ENCODE data around the gene SOCS1. TPM values are rescaled to one million over a fixed set of nuclear protein-coding genes. Genes with fewer than 3 reads are reported as not detected.

The SOCS1 gene
- total and polyA plus RNA-seq, 9 of the 15 experiments (the other 6 are each of a cell fraction or from before 2014, with no cell fraction given), result 0.04 to 7.5 (median 2.3) TPM

DNA sequence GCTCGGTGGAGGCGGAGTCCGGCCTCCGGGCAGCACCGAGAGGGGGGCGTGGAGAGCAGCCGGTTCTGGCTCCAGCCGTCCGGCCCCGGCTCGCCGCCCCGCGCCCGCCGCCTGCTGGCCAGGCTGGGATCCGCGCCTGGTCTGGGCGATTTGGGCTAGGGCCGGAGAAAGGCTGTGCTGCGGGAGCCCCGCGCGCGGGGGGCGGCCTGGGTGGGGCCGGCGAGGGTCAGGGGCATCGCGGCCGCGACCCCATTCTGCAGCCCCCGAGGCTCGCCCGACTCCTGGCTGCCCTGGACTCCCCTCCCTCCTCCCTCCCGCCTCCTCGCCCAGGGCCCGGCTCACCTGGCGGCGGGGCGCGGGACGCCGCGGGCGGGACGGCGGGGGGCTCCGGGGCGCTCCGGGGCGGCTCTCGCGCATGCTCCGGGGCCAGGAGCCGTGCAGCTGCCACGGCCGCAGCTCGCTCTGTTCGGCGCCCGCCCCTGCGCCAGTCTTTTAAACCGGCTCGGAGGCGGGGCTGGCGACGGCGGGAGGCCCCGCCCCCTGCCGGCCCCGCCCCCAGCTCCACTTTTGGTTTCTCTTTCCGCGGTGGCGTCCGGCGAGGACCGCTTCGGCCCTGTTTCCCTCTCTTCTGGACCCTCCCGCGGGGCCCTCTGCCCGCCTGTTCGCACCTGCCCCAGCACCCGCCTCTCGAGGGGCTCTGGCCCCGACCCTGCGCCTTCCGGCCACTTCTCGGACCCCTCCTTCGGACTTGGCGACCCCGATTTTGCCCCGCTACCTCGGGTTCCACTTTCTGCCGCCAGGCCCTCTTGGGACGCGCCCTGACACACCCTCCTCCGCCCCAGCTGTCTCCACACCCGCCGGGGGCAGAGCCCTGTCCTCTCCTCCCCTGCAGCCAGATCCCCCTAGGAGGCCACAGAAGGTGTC is at the start of gene SOCS1 (continued):
- TF ChIP-seq, protein P1, sequence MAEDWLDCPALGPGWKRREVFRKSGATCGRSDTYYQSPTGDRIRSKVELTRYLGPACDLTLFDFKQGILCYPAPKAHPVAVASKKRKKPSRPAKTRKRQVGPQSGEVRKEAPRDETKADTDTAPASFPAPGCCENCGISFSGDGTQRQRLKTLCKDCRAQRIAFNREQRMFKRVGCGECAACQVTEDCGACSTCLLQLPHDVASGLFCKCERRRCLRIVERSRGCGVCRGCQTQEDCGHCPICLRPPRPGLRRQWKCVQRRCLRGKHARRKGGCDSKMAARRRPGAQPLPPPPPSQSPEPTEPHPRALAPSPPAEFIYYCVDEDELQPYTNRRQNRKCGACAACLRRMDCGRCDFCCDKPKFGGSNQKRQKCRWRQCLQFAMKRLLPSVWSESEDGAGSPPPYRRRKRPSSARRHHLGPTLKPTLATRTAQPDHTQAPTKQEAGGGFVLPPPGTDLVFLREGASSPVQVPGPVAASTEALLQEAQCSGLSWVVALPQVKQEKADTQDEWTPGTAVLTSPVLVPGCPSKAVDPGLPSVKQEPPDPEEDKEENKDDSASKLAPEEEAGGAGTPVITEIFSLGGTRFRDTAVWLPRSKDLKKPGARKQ (CRISPR knock-in tag; IDR thresholded peaks at IDR 0.05), result no peak
- peak; percentile 67 for TF ChIP-seq DEAF1 (CRISPR knock-in tag; IDR thresholded peaks at IDR 0.05)
- no peak for TF ChIP-seq ZNF740 (CRISPR knock-in tag; IDR thresholded peaks at IDR 0.05)
- no peak for TF ChIP-seq ZNF740 (tag; IDR thresholded peaks at IDR 0.05)
- 0 out of 2 replicates have a peak, but pooled peaks have one; percentile 25 for TF ChIP-seq ERF (CRISPR knock-in tag; IDR thresholded peaks at IDR 0.05)
- TF ChIP-seq LCOR (CRISPR knock-in tag; IDR thresholded peaks at IDR 0.05), result no peak
- TF ChIP-seq POLR2B (IDR thresholded peaks at IDR 0.05; ENCODE audit: low read depth, partially characterized antibody), result peak; percentile 69
- TF ChIP-seq ZNF3 (CRISPR knock-in tag; IDR thresholded peaks at IDR 0.05), result no peak
- TF ChIP-seq FOXP1 (CRISPR knock-in tag; IDR thresholded peaks at IDR 0.05), result peak; percentile 32; the same call in 1 of the 2 replicates
- no peak for TF ChIP-seq E2F1 (CRISPR knock-in tag; IDR thresholded peaks at IDR 0.05)
- TF ChIP-seq PYGO2 (tag; IDR thresholded peaks at IDR 0.05), result no peak
- TF ChIP-seq NCOA1 (IDR thresholded peaks at IDR 0.05; ENCODE audit: low read depth), result peak; percentile 62
- peak; percentile 71 for TF ChIP-seq TAF7 (tag; IDR thresholded peaks at IDR 0.05)
- peak; percentile 10; the same call in 1 of the 2 replicates for TF ChIP-seq JUN (IDR thresholded peaks at IDR 0.05; ENCODE audit: borderline replicate concordance, low read depth, low read length)
- no peak for TF ChIP-seq JUN (CRISPR knock-in tag; IDR thresholded peaks at IDR 0.05; ENCODE audit: borderline replicate concordance)
- no peak for TF ChIP-seq MCM7 (IDR thresholded peaks at IDR 0.05)
- peak; percentile 62 for TF ChIP-seq MTA3 (IDR thresholded peaks at IDR 0.05; ENCODE audit: borderline replicate concordance)
- peak; percentile 68 for TF ChIP-seq DIDO1 (tag; IDR thresholded peaks at IDR 0.05; ENCODE audit: low read depth)
- TF ChIP-seq RBM25 (IDR thresholded peaks at IDR 0.05; ENCODE audit: low read depth, low read length, severe bottlenecking), result peak; percentile 50
- TF ChIP-seq SIN3A (IDR thresholded peaks at IDR 0.05; ENCODE audit: borderline replicate concordance in 2 of 2, control insufficient read depth in 1 of 2, low read depth in 2 of 2, low read length in 2 of 2), result peak; percentile 97
- TF ChIP-seq EWSR1 (IDR thresholded peaks at IDR 0.05; ENCODE audit: borderline replicate concordance, low read depth, partially characterized antibody), result no peak
- no peak; the same call in 1 of the 2 replicates for TF ChIP-seq POLR2AphosphoS2 (IDR thresholded peaks at IDR 0.05; ENCODE audit: low read length)
- no peak for TF ChIP-seq SRSF1 (IDR thresholded peaks at IDR 0.05; ENCODE audit: low read depth, low read length)

All from K562 (cell line).